Body of pancreas (tissue), 4 donors: Measurements from ENCODE around the gene FLII.

Source experiments
- POLR2A ChIP-seq, 3 donors: fragments of 450-650 bp; IDR thresholded peaks; one replicate each; pipeline ENCODE4 v1.6.1; 2016; ENCODE audit warnings: antibody characterized with exemption in 3 of 3, mild to moderate bottlenecking in 2 of 3
- TF ChIP-seq, protein P1 (sequence below), 7 experiments: fragments of 450-650 bp in 4 of 7; fragments of 200-600 bp in 3 of 7; sonication (generic) in 3 of 7; IDR thresholded peaks; one replicate each; pipeline ENCODE4 v1.5.1; 2016 to 2019; ENCODE audit warnings: antibody characterized with exemption in 7 of 7

- TF ChIP-seq POLR2A (IDR thresholded peaks at IDR 0.05): no peak
- TF ChIP-seq, protein P1, sequence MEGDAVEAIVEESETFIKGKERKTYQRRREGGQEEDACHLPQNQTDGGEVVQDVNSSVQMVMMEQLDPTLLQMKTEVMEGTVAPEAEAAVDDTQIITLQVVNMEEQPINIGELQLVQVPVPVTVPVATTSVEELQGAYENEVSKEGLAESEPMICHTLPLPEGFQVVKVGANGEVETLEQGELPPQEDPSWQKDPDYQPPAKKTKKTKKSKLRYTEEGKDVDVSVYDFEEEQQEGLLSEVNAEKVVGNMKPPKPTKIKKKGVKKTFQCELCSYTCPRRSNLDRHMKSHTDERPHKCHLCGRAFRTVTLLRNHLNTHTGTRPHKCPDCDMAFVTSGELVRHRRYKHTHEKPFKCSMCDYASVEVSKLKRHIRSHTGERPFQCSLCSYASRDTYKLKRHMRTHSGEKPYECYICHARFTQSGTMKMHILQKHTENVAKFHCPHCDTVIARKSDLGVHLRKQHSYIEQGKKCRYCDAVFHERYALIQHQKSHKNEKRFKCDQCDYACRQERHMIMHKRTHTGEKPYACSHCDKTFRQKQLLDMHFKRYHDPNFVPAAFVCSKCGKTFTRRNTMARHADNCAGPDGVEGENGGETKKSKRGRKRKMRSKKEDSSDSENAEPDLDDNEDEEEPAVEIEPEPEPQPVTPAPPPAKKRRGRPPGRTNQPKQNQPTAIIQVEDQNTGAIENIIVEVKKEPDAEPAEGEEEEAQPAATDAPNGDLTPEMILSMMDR (IDR thresholded peaks at IDR 0.05): no peak
Observed at GRCh38 chr17:18250708-18251107, 7.8 kb downstream of the FLII start.
